ENCODE results near the gene PDE8B.
A peak's percentile ranks its signal among the peaks of the same experiment; 100 is the strongest.

PDE8B gene

GRCh38 chr5:77189421-77189820 lies 21.1 kb upstream of the PDE8B start:
- peak; percentile 14 for DNase-seq

GRCh38 chr5:77192441-77193050 lies 17.9 kb upstream of the PDE8B start:
- DNase-seq = no peak

- DNase-seq = no peak
Observed at GRCh38 chr5:77194762-77195161, 15.7 kb upstream of the PDE8B start.

- no peak for DNase-seq
Observed at GRCh38 chr5:77197840-77198554, 12.5 kb upstream of the PDE8B start.

- DNase-seq = no peak
Observed at GRCh38 chr5:77200663-77201062, 9.8 kb upstream of the PDE8B start.

- no peak for DNase-seq
Observed at GRCh38 chr5:77202145-77202544, 8.3 kb upstream of the PDE8B start.

GRCh38 chr5:77204967-77205366 lies 5.5 kb upstream of the PDE8B start:
- no peak for DNase-seq

GRCh38 chr5:77208507-77209163 lies 1.8 kb upstream of the PDE8B start:
- DNase-seq = no peak

GRCh38 chr5:77209495-77210090 lies 887 bp upstream of the PDE8B start:
- no peak for DNase-seq

GRCh38 chr5:77210964-77211690 lies 647 bp downstream of the PDE8B start:
- DNase-seq = no peak

- DNase-seq = no peak
Observed at GRCh38 chr5:77211691-77212047, 1.2 kb downstream of the PDE8B start.

GRCh38 chr5:77213601-77214000 lies 3.1 kb downstream of the PDE8B start:
- DNase-seq = no peak

- no peak for DNase-seq
Observed at GRCh38 chr5:77214151-77214550, 3.7 kb downstream of the PDE8B start.

- no peak for DNase-seq
Observed at GRCh38 chr5:77218263-77218662, 7.8 kb downstream of the PDE8B start.

- no peak for DNase-seq
Observed at GRCh38 chr5:77221115-77221514, 10.6 kb downstream of the PDE8B start.

- DNase-seq = no peak
Observed at GRCh38 chr5:77222722-77223121, 12.2 kb downstream of the PDE8B start.

- no peak for DNase-seq
Observed at GRCh38 chr5:77223653-77224052, 13.2 kb downstream of the PDE8B start.

- no peak for DNase-seq
Observed at GRCh38 chr5:77224672-77225355, 14.3 kb downstream of the PDE8B start.

- DNase-seq = no peak
Observed at GRCh38 chr5:77225531-77225930, 15.1 kb downstream of the PDE8B start.

- DNase-seq = no peak
Observed at GRCh38 chr5:77229887-77230286, 19.4 kb downstream of the PDE8B start.

- DNase-seq = peak; percentile 52
Observed at GRCh38 chr5:77230727-77231470, 20.4 kb downstream of the PDE8B start.

All from inflammatory macrophage treated with lipopolysaccharide for 4 hours (primary cell).